ENCODE measurements around the gene MRPL14.

- TF ChIP-seq CTCF (IDR thresholded peaks at IDR 0.05) (no peak), POLR2A (IDR thresholded peaks at IDR 0.05) (no peak)
These were observed 49.9 kb downstream of the MRPL14 start for GRCh38 chr6:44077214-44077946.

Measured in esophagus squamous epithelium (tissue), 4 donors.